ENCODE results near the gene CCDC187. TPM values are rescaled to one million over a fixed set of nuclear protein-coding genes. Genes with fewer than 3 reads are reported as not detected.
A peak's percentile ranks its signal among the peaks of the same experiment; 100 is the strongest.

The CCDC187 gene
- total and polyA plus RNA-seq, 2 of the 13 experiments (the other 11 are each of a cell fraction or from before 2014, with no cell fraction given), result 0.03 to 0.13 TPM

- no peaks in the 10 kb centered on the region for H3K27me3 ChIP-seq (ENCODE audit: control insufficient read depth in 1 of 2, insufficient read depth in 2 of 2, low read length in 2 of 2)
- H3K4me1 ChIP-seq (ENCODE audit: insufficient read depth, low read length), result no peaks in the 10 kb centered on the region
- CTCF ChIA-PET (ENCODE audit: low intra/inter-chr PET ratio, low total read pairs), result no interaction called here
- no peaks in the 10 kb centered on the region for H3K79me2 ChIP-seq (ENCODE audit: insufficient read depth, low read length)
- BruUV-seq (replicated peaks), result no TSS peak
- DNase-seq (ENCODE audit: low spot score) (no peak), FAIRE-seq (no peak), ATAC-seq (no peak)
- WGBS (ENCODE audit: low lambda C conversion rate), result 98% methylated on average over 25 of the region's 37 CpGs
- no peak overlapping the region for H3K4me2 ChIP-seq (ENCODE audit: low read depth, low read length)
- peaks cover 42 to 85% of the 10 kb centered on the region in 2 experiments for H3K36me3 ChIP-seq (replicated peaks in 1 of 2; ENCODE audit: control insufficient read depth in 1 of 2, insufficient read depth in 2 of 2, low read length in 2 of 2)
- H3K9me3 ChIP-seq (ENCODE audit: low read length), result no peaks in the 10 kb centered on the region
- POLR2A ChIA-PET, result no interaction called here
- no peak overlapping the region for H3K9ac ChIP-seq (ENCODE audit: insufficient read depth, low read depth, low read length)
- H2AFZ ChIP-seq (ENCODE audit: low read length), result no peak overlapping the region
- H4K20me1 ChIP-seq (ENCODE audit: insufficient read depth, low read length), result peaks cover 5% of the 10 kb centered on the region; the same call in 1 of the 2 replicates
- TF ChIP-seq ZFP62 (CRISPR knock-in tag; IDR thresholded peaks at IDR 0.05) (no peak), FOXP4 (CRISPR knock-in tag; IDR thresholded peaks at IDR 0.05) (no peak), FOXM1 (CRISPR knock-in tag; IDR thresholded peaks at IDR 0.05) (no peak), AGO2 (optimal IDR thresholded peaks at IDR 0.05; ENCODE audit: low read depth, low read length) (peak; percentile 76)
- no peak overlapping the region for H3K27ac ChIP-seq (ENCODE audit: extremely low read length, insufficient read depth, low read length)
- intact Hi-C loops (cut with micrococcal nuclease; ENCODE audit: unreplicated experiment), result no loop called here
- H3K4me3 ChIP-seq (replicated peaks in 1 of 3; ENCODE audit: insufficient read depth in 1 of 3, low read depth in 2 of 3, low read length in 3 of 3), result no peak overlapping the region
- in situ Hi-C loops (cut with HindIII; ENCODE audit: extremely low pct_ligation_motif_present, low pct_unique_long_range_greater_than_20kb), result no loop called here
These were observed 87.2 kb downstream of the CCDC187 start for GRCh38 chr9:136216541-136217244.

GRCh38 chr9:136213733-136214132, 90.2 kb downstream of the CCDC187 start:
- DNase-seq (ENCODE audit: low spot score) (no peak), FAIRE-seq (no peak), ATAC-seq (no peak)
- Histone ChIP-seq H3K79me2 (ENCODE audit: insufficient read depth, low read length) (no peaks in the 10 kb centered on the region), H3K4me1 (ENCODE audit: insufficient read depth, low read length) (no peaks in the 10 kb centered on the region), H3K9me3 (ENCODE audit: low read length) (no peaks in the 10 kb centered on the region), H3K4me2 (ENCODE audit: low read depth, low read length) (no peak overlapping the region), H3K4me3 (replicated peaks in 1 of 3; ENCODE audit: insufficient read depth in 1 of 3, low read depth in 2 of 3, low read length in 3 of 3) (no peak overlapping the region), H3K9ac (ENCODE audit: insufficient read depth, low read depth, low read length) (no peak overlapping the region), H3K36me3 (replicated peaks in 1 of 2; ENCODE audit: control insufficient read depth in 1 of 2, insufficient read depth in 2 of 2, low read length in 2 of 2) (peaks cover 39 to 89% of the 10 kb centered on the region in 2 experiments), H3K27ac (ENCODE audit: extremely low read length, insufficient read depth, low read length) (no peak overlapping the region), H4K20me1 (ENCODE audit: insufficient read depth, low read length) (no peaks in the 10 kb centered on the region), H3K27me3 (ENCODE audit: control insufficient read depth in 1 of 2, insufficient read depth in 2 of 2, low read length in 2 of 2) (no peaks in the 10 kb centered on the region), H2AFZ (ENCODE audit: low read length) (no peak overlapping the region)
- POLR2A ChIA-PET, result no interaction called here
- CTCF ChIA-PET (ENCODE audit: low intra/inter-chr PET ratio, low total read pairs), result no interaction called here
- in situ Hi-C loops (cut with HindIII; ENCODE audit: extremely low pct_ligation_motif_present, low pct_unique_long_range_greater_than_20kb), result no loop called here
- intact Hi-C loops (cut with micrococcal nuclease; ENCODE audit: unreplicated experiment), result no loop called here
- TF ChIP-seq FOXK1 (CRISPR knock-in tag; IDR thresholded peaks at IDR 0.05; ENCODE audit: borderline replicate concordance, low read depth) (no peak), ZNF331 (CRISPR knock-in tag; IDR thresholded peaks at IDR 0.05) (peak; percentile 99)
- 99% methylated on average over 8 of the region's 9 CpGs for WGBS (ENCODE audit: low lambda C conversion rate)
- BruUV-seq (replicated peaks), result no TSS peak
